Suppressor macrophage treated with lipopolysaccharide for 1 hour (primary cell): ENCODE results near the gene FRZB.

Source experiments
- DNase-seq, 3 donors: peaks; one replicate each; pipeline ENCODE4 v3.0.0-alpha.2; 2020 to 2022

FRZB gene

GRCh38 chr2:182833084-182833854 lies 33.2 kb downstream of the FRZB start:
- no peak for DNase-seq

GRCh38 chr2:182831921-182832320 lies 34.5 kb downstream of the FRZB start:
- DNase-seq, result no peak

GRCh38 chr2:182831101-182831500 lies 35.3 kb downstream of the FRZB start:
- no peak for DNase-seq

- DNase-seq, result no peak
These were observed 39.1 kb downstream of the FRZB start for GRCh38 chr2:182827182-182827879.

- DNase-seq, result no peak
These were observed 39.9 kb downstream of the FRZB start for GRCh38 chr2:182826496-182826895.

GRCh38 chr2:182826064-182826463 lies 40.4 kb downstream of the FRZB start:
- no peak for DNase-seq

GRCh38 chr2:182824767-182825158 lies 41.7 kb downstream of the FRZB start:
- DNase-seq, result no peak

GRCh38 chr2:182824056-182824766 lies 42.2 kb downstream of the FRZB start:
- DNase-seq, result no peak

GRCh38 chr2:182822733-182823132 lies 43.7 kb downstream of the FRZB start:
- DNase-seq, result no peak

GRCh38 chr2:182821182-182821581 lies 45.3 kb downstream of the FRZB start:
- no peak for DNase-seq

- no peak for DNase-seq
These were observed 47.0 kb downstream of the FRZB start for GRCh38 chr2:182819412-182819811.

GRCh38 chr2:182818925-182819324 lies 47.5 kb downstream of the FRZB start:
- no peak for DNase-seq

GRCh38 chr2:182818501-182818900 lies 47.9 kb downstream of the FRZB start:
- DNase-seq, result no peak

GRCh38 chr2:182817558-182817957 lies 48.9 kb downstream of the FRZB start:
- DNase-seq, result no peak

- DNase-seq, result no peak
These were observed 49.6 kb downstream of the FRZB start for GRCh38 chr2:182816866-182817265.

GRCh38 chr2:182814804-182815203 lies 51.6 kb downstream of the FRZB start:
- no peak for DNase-seq

- DNase-seq, result no peak
These were observed 52.1 kb downstream of the FRZB start for GRCh38 chr2:182814380-182814779.

GRCh38 chr2:182810087-182810486 lies 56.4 kb downstream of the FRZB start:
- no peak for DNase-seq

- no peak for DNase-seq
These were observed 59.1 kb downstream of the FRZB start for GRCh38 chr2:182807319-182807718.

GRCh38 chr2:182804128-182804527 lies 62.3 kb downstream of the FRZB start:
- DNase-seq, result no peak

- DNase-seq, result no peak
These were observed 67.7 kb downstream of the FRZB start for GRCh38 chr2:182798736-182799135.

- DNase-seq, result no peak
These were observed 74.0 kb downstream of the FRZB start for GRCh38 chr2:182792441-182792840.

- DNase-seq, result no peak
These were observed 81.7 kb downstream of the FRZB start for GRCh38 chr2:182784777-182785176.
